GM04503 (cell line): ENCODE results near the gene SOBP.

Source experiments
- DNase-seq: peaks from one replicate; pipeline ENCODE4 v3.0.0-alpha.2; 2012; ENCODE audit warnings: low read depth

Gene SOBP

GRCh38 chr6:107658920-107659865 lies 169.3 kb downstream of the SOBP start:
- no peak for DNase-seq

- DNase-seq: no peak
Observed at GRCh38 chr6:107660839-107661238, 170.9 kb downstream of the SOBP start.

- no peak for DNase-seq
Observed at GRCh38 chr6:107661291-107661690, 171.4 kb downstream of the SOBP start.

GRCh38 chr6:107662333-107662732 lies 172.4 kb downstream of the SOBP start:
- no peak for DNase-seq

- DNase-seq: no peak
Observed at GRCh38 chr6:107663308-107663707, 173.4 kb downstream of the SOBP start.

GRCh38 chr6:107665382-107665781 lies 175.5 kb downstream of the SOBP start:
- DNase-seq: no peak

GRCh38 chr6:107666084-107666980 lies 176.4 kb downstream of the SOBP start:
- DNase-seq: no peak

GRCh38 chr6:107666981-107667601 lies 177.2 kb downstream of the SOBP start:
- no peak for DNase-seq

- DNase-seq: no peak
Observed at GRCh38 chr6:107667790-107668189, 177.9 kb downstream of the SOBP start.

GRCh38 chr6:107668743-107669474 lies 179.0 kb downstream of the SOBP start:
- DNase-seq: no peak

- no peak for DNase-seq
Observed at GRCh38 chr6:107670792-107671199, 180.9 kb downstream of the SOBP start.

GRCh38 chr6:107673076-107673494 lies 183.2 kb downstream of the SOBP start:
- DNase-seq: no peak

GRCh38 chr6:107674995-107675738 lies 185.2 kb downstream of the SOBP start:
- DNase-seq: no peak

GRCh38 chr6:107676042-107676441 lies 186.1 kb downstream of the SOBP start:
- DNase-seq: no peak

- DNase-seq: no peak
Observed at GRCh38 chr6:107677399-107677798, 187.5 kb downstream of the SOBP start.

GRCh38 chr6:107679457-107679856 lies 189.5 kb downstream of the SOBP start:
- DNase-seq: no peak

- no peak for DNase-seq
Observed at GRCh38 chr6:107682721-107683120, 192.8 kb downstream of the SOBP start.

- DNase-seq: no peak
Observed at GRCh38 chr6:107683183-107683582, 193.3 kb downstream of the SOBP start.

GRCh38 chr6:107684996-107685395 lies 195.1 kb downstream of the SOBP start:
- no peak for DNase-seq

GRCh38 chr6:107689190-107689589 lies 199.3 kb downstream of the SOBP start:
- no peak for DNase-seq
